Suprapubic skin (tissue), 4 donors: ENCODE results near the gene TCF12. TPM values are rescaled to one million over a fixed set of nuclear protein-coding genes. Genes with fewer than 3 reads are reported as not detected.

Source experiments
- DNase-seq, 2 donors: peaks; one replicate each; pipeline ENCODE4 v3.0.0-alpha.2; 2019; ENCODE audit warnings: low spot score in 2 of 2
- H3K27ac ChIP-seq: fragments of 200-600 bp; sonication (generic); one replicate; pipeline ENCODE4 v1.5.1; 2019
- H3K27me3 ChIP-seq: fragments of 200-600 bp; sonication (generic); one replicate; pipeline ENCODE4 v1.5.1; 2019
- H3K36me3 ChIP-seq: fragments of 200-600 bp; sonication (generic); one replicate; pipeline ENCODE4 v1.5.1; 2019
- H3K4me1 ChIP-seq: fragments of 200-600 bp; sonication (generic); one replicate; pipeline ENCODE4 v1.5.1; 2019
- H3K4me3 ChIP-seq: fragments of 200-600 bp; sonication (generic); one replicate; pipeline ENCODE4 v1.5.1; 2019; ENCODE audit warnings: mild to moderate bottlenecking
- H3K9me3 ChIP-seq: fragments of 200-600 bp; sonication (generic); one replicate; pipeline ENCODE4 v1.5.1; 2019
- CTCF ChIP-seq, 2 donors: fragments of 200-600 bp in 1 of 2; fragments of 450-650 bp in 1 of 2; sonication (generic) in 1 of 2; IDR thresholded peaks; one replicate each; pipeline ENCODE4 v1.5.1; 2016 to 2019; ENCODE audit warnings: antibody characterized with exemption in 2 of 2, mild to moderate bottlenecking in 1 of 2, moderate library complexity in 1 of 2
- EP300 ChIP-seq: sonication (generic); formaldehyde crosslinking; IDR thresholded peaks from one replicate; pipeline ENCODE4 v1.6.1; 2017; ENCODE audit warnings: antibody characterized with exemption
- POLR2A ChIP-seq, 2 donors: fragments of 450-650 bp; IDR thresholded peaks; one replicate each; pipeline ENCODE4 v1.6.1; 2017; ENCODE audit warnings: antibody characterized with exemption in 2 of 2, mild to moderate bottlenecking in 2 of 2, moderate library complexity in 2 of 2
- POLR2AphosphoS5 ChIP-seq, 3 donors: sonication (generic); formaldehyde crosslinking; IDR thresholded peaks; one replicate each; pipeline ENCODE4 v1.6.1; 2017; ENCODE audit warnings: antibody characterized with exemption in 3 of 3
- WGBS: methylation state at CpG from one replicate; pipeline ENCODE4 v1.1.5; 2018; 5-methylcytosine and 5-hydroxymethylcytosine counted together
- total RNA-seq, 4 donors: library from RNA; depleted of rRNA; stranded (reverse); fragments of >200 nt; gene quantifications; one replicate each; pipeline ENCODE4 v1.1.0, GENCODE V29; 2016

TCF12 gene
- total RNA-seq, 4 donors from 2014 or later = 91.3 to 118 (median 105) TPM

GRCh38 chr15:57048930-57049549, 130.6 kb downstream of the TCF12 start:
- Histone ChIP-seq H3K9me3 (no peaks in the 10 kb centered on the region), H3K4me3 (no peak overlapping the region), H3K4me1 (peaks cover 11% of the 10 kb centered on the region), H3K36me3 (no peaks in the 10 kb centered on the region), H3K27me3 (no peaks in the 10 kb centered on the region), H3K27ac (no peak overlapping the region)
- no peak for TF ChIP-seq EP300
- TF ChIP-seq CTCF (IDR thresholded peaks at IDR 0.05) = no peak
- TF ChIP-seq POLR2A (IDR thresholded peaks at IDR 0.05) = no peak
- no peak for TF ChIP-seq POLR2AphosphoS5 (IDR thresholded peaks at IDR 0.05)
- no peak for DNase-seq
- WGBS = 90% methylated on average over 6 of the region's 6 CpGs

- 84% methylated on average over 4 of the region's 4 CpGs for WGBS
- H3K9me3 ChIP-seq = no peaks in the 10 kb centered on the region
- H3K27me3 ChIP-seq = no peaks in the 10 kb centered on the region
- H3K4me1 ChIP-seq = peaks cover 24% of the 10 kb centered on the region
- no peaks in the 10 kb centered on the region for H3K36me3 ChIP-seq
- no peak for TF ChIP-seq POLR2AphosphoS5 (IDR thresholded peaks at IDR 0.05)
- no peak for TF ChIP-seq EP300
- TF ChIP-seq POLR2A (IDR thresholded peaks at IDR 0.05) = no peak
- TF ChIP-seq CTCF (IDR thresholded peaks at IDR 0.05) = no peak
- no peak for DNase-seq
- H3K27ac ChIP-seq = no peak overlapping the region
- H3K4me3 ChIP-seq = no peak overlapping the region
Observed at GRCh38 chr15:57053470-57053869, 135.0 kb downstream of the TCF12 start.

- H3K4me1 ChIP-seq = peaks cover 29% of the 10 kb centered on the region
- no peak for TF ChIP-seq CTCF (IDR thresholded peaks at IDR 0.05)
- TF ChIP-seq POLR2A (IDR thresholded peaks at IDR 0.05) = no peak
- TF ChIP-seq POLR2AphosphoS5 (IDR thresholded peaks at IDR 0.05) = no peak
- no peak for TF ChIP-seq EP300
- WGBS = 70% methylated on average over 1 of the region's 1 CpG
Observed at GRCh38 chr15:57054204-57054750, 135.8 kb downstream of the TCF12 start.

GRCh38 chr15:57056357-57056756, 137.9 kb downstream of the TCF12 start:
- H3K4me1 ChIP-seq = peaks cover 30% of the 10 kb centered on the region
- H3K27me3 ChIP-seq = no peaks in the 10 kb centered on the region
- no peak overlapping the region for H3K4me3 ChIP-seq
- H3K36me3 ChIP-seq = no peaks in the 10 kb centered on the region
- no peak for DNase-seq
- TF ChIP-seq POLR2AphosphoS5 (IDR thresholded peaks at IDR 0.05) = no peak
- TF ChIP-seq POLR2A (IDR thresholded peaks at IDR 0.05) = no peak
- TF ChIP-seq EP300 = no peak
- TF ChIP-seq CTCF (IDR thresholded peaks at IDR 0.05) = no peak
- WGBS = 92% methylated on average over 7 of the region's 7 CpGs
- no peaks in the 10 kb centered on the region for H3K9me3 ChIP-seq
- H3K27ac ChIP-seq = no peak overlapping the region

More at GRCh38 chr15:57054204-57054750, 135.8 kb downstream of the TCF12 start:
- Histone ChIP-seq H3K27ac (no peak overlapping the region), H3K36me3 (no peaks in the 10 kb centered on the region), H3K4me3 (no peak overlapping the region), H3K27me3 (no peaks in the 10 kb centered on the region), H3K9me3 (no peaks in the 10 kb centered on the region)
- no peak for DNase-seq

- TF ChIP-seq POLR2AphosphoS5 (IDR thresholded peaks at IDR 0.05) (no peak), EP300 (no peak), POLR2A (IDR thresholded peaks at IDR 0.05) (no peak), CTCF (IDR thresholded peaks at IDR 0.05) (no peak)
- 53% methylated on average over 3 of the region's 3 CpGs for WGBS
- Histone ChIP-seq H3K4me3 (no peak overlapping the region), H3K36me3 (no peaks in the 10 kb centered on the region), H3K27me3 (no peaks in the 10 kb centered on the region), H3K9me3 (no peaks in the 10 kb centered on the region), H3K4me1 (peaks cover 30% of the 10 kb centered on the region), H3K27ac (no peak overlapping the region)
- no peak for DNase-seq
Observed at GRCh38 chr15:57057134-57057930, 138.9 kb downstream of the TCF12 start.
